ENCODE data around the gene HNRNPA3.
"Not testable (repeated sequence)": the region's sequence is repeated elsewhere in the genome, so short reads cannot be mapped to it uniquely, and the experiment has no call there.

HNRNPA3 gene

DNA sequence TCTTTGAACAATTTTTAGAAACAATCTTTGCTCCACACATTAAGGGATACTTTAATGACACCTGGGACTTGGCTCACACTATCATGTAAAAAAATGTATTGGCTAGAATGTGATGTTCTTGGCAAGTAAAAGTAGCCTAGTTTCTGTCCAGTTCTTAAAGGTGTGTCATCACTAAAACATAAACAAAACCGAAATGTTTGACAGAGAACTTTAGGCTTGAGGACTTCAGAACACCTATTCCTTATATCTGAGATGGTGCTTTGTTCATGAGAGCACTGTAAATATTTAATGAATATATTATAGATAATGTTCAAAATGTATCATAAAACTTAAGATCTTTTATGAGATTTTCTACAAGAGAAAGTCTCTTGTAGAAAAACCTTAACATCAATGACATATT lies 19.8 kb upstream of the HNRNPA3 start:
- no peak overlapping the region for H3K4me3 ChIP-seq (ENCODE audit: low read depth, low read length)
- DNase-seq (ENCODE audit: low read depth) = no peak
- TF ChIP-seq, protein P1, sequence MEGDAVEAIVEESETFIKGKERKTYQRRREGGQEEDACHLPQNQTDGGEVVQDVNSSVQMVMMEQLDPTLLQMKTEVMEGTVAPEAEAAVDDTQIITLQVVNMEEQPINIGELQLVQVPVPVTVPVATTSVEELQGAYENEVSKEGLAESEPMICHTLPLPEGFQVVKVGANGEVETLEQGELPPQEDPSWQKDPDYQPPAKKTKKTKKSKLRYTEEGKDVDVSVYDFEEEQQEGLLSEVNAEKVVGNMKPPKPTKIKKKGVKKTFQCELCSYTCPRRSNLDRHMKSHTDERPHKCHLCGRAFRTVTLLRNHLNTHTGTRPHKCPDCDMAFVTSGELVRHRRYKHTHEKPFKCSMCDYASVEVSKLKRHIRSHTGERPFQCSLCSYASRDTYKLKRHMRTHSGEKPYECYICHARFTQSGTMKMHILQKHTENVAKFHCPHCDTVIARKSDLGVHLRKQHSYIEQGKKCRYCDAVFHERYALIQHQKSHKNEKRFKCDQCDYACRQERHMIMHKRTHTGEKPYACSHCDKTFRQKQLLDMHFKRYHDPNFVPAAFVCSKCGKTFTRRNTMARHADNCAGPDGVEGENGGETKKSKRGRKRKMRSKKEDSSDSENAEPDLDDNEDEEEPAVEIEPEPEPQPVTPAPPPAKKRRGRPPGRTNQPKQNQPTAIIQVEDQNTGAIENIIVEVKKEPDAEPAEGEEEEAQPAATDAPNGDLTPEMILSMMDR (IDR thresholded peaks at IDR 0.05; ENCODE audit: low read depth, low read length, missing control alignments) = no peak

DNA sequence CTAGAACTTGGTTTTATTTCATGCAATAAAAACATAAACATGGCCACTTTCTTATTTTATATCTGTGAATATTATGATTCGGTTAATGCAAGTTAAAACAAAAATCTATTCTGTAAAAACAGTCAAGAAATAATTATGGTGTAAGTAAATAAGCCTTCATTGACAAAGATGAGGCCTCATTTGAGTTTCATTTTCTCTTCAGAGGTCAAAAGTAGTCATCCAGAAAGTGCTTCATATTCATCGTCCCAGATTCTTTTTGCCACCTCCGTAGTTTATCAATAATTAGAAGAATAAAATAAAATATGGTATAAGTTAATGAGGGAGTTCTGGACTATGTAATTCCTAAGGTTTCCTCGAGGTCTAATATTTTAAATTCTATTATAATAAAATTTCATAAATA lies 19.4 kb upstream of the HNRNPA3 start:
- TF ChIP-seq, protein P1 (IDR thresholded peaks at IDR 0.05; ENCODE audit: low read depth, low read length, missing control alignments) = no peak
- no peak for DNase-seq (ENCODE audit: low read depth)
- no peak overlapping the region for H3K4me3 ChIP-seq (ENCODE audit: low read depth, low read length)

DNA sequence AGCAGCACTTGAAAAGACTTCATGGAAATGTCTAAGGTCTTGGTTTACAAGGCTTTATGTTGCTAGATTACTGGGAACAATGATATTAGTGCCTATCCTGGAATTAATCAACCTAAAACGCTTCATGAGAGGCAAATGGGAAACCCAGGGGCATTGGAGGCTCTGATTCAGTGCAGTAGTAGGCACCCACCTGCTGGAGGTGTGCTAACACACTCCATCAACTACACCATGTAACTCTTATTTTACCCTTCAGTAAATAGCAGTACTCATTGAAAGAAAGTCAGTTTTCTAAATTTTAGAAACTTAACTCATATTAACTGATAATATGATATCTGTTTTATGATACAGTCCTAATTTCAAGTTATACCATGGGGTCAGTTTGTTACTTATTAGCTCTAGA lies 17.4 kb upstream of the HNRNPA3 start:
- no peak for DNase-seq (ENCODE audit: low read depth)

DNA sequence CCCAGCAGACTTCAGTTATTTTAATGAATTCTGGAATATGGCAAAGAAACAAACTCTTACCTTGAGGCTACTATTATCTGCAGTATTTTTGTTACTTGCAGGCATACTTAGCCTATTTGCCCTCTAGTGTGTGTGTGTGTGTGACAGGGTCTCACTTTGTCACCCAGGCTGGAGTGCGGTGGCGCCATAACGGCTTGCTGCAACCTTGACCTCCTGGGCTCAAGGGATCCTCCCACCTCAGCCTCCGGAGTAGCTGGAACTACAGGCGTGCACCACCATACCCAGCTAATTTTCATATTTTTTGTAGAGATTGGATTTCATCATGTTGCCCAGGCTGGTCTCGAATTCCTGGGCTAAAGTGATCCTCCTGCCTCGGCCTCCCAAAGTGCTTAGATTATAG lies 12.2 kb upstream of the HNRNPA3 start:
- not testable (repeated sequence) for DNase-seq (ENCODE audit: low read depth); H3K4me3 ChIP-seq (ENCODE audit: low read depth, low read length)

More for the DNA sequence above, 17.4 kb upstream of the HNRNPA3 start:
- no peak overlapping the region for H3K4me3 ChIP-seq (ENCODE audit: low read depth, low read length)
- TF ChIP-seq, protein P1 (IDR thresholded peaks at IDR 0.05; ENCODE audit: low read depth, low read length, missing control alignments) = peak; percentile 14

DNA sequence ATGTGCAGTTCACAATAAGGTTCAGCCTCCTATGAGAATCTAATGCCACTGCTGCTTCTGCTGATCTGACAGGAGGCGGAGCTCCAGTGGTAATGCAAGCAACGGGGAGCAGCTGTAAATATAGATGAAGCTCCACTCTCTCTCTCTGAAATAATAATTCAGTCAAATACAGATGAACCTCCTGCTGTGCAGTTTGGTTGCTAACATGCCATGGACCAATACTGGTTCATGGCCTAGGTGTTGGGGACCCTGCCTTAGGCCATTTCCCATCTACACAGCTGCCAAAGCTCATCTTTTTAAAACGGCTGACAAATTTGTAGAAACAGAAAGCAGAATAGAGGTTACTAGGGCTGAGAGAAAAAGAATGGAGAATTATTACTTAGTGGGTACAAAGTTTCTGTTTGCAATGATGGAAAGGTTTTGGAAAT lies 10.7 kb upstream of the HNRNPA3 start:
- no peak overlapping the region for H3K4me3 ChIP-seq (ENCODE audit: low read depth, low read length)
- DNase-seq (ENCODE audit: low read depth) = no peak
- TF ChIP-seq, protein P1 (IDR thresholded peaks at IDR 0.05; ENCODE audit: low read depth, low read length, missing control alignments) = no peak

DNA sequence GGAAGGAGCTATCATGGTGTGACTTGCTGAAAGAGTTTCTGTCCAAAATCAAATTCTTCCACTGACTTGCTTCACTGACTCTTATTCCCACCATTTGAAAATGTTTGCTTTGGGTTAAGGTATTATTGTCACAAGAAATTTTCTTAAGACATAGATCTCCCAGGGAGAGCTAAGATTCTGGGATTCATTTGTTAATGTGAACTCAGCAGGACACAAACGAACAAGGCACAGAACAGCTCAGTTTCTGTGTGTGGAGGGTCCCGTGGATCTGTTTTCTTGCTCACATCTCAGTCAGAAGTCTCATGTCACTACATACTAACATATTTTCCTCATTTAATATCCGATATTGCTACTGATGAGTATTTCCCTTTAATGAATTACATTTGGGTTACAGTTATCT lies 8.2 kb upstream of the HNRNPA3 start:
- no peak for DNase-seq (ENCODE audit: low read depth)
- TF ChIP-seq, protein P1 (IDR thresholded peaks at IDR 0.05; ENCODE audit: low read depth, low read length, missing control alignments) = no peak
- no peak overlapping the region for H3K4me3 ChIP-seq (ENCODE audit: low read depth, low read length)

DNA sequence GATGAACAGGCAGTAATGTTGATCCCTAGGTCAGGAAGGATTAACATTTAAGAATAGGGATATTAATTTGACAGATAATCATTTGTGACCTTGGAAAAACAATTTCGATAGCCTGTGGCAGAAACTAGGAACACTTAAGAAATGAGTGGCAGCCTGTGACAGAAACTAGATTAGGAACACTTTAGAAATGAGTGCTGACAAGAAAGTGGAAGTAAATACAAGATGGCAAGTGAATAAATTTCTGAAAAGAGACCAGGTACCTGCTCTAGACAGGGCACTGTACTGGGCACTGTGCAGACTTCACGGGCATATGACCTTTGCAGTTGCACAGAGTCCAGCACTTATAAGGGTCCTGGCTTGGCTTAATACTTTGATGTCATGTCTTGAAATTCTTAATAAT lies 5.5 kb upstream of the HNRNPA3 start:
- H3K4me3 ChIP-seq (ENCODE audit: low read depth, low read length) = no peak overlapping the region
- TF ChIP-seq, protein P1 (IDR thresholded peaks at IDR 0.05; ENCODE audit: low read depth, low read length, missing control alignments) = no peak
- no peak for DNase-seq (ENCODE audit: low read depth)

DNA sequence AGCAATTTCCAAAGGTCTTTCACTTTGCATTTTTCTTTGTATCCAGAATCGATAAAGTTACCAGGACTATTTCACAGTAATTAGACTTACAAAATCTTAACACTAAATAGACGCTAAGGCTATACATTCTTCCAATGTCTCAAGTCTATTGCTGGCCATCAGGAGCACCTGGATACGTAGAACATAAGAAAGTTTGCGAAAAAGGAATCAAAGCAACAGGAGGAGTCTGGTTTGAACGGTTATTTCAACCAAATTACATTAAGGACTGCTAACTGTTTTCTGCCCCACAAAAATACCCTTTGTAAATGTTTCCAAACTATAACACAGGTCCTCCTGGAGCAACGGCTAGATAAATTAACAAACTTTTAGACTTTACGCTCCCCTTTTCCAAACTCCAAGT lies 1.4 kb upstream of the HNRNPA3 start:
- H3K4me3 ChIP-seq (ENCODE audit: low read depth, low read length) = peak overlapping the region; percentile 62
- TF ChIP-seq, protein P1 (IDR thresholded peaks at IDR 0.05; ENCODE audit: low read depth, low read length, missing control alignments) = no peak
- DNase-seq (ENCODE audit: low read depth) = no peak

All from GM12864 (cell line).